Transverse colon (tissue), 4 donors: ENCODE data around the gene KIF1A. TPM values are rescaled to one million over a fixed set of nuclear protein-coding genes. Genes with fewer than 3 reads are reported as not detected.
"Not testable (repeated sequence)": the region's sequence is repeated elsewhere in the genome, so short reads cannot be mapped to it uniquely, and the experiment has no call there.

Experiments
- DNase-seq: peaks from one replicate; pipeline ENCODE4 v3.0.0-alpha.2; 2019
- H3K27ac ChIP-seq, 4 donors: fragments of 200-600 bp; sonication (generic); 2 replicates each; pipeline ENCODE4 v1.5.1; 2016 to 2018; ENCODE audit warnings: inconsistent platforms in 4 of 4
- H3K27me3 ChIP-seq: fragments of 200-600 bp; sonication (generic); 2 replicates; pipeline ENCODE4 v1.5.1; 2017; ENCODE audit warnings: inconsistent platforms
- H3K36me3 ChIP-seq, 4 donors: fragments of 200-600 bp; sonication (generic); 2 replicates each; pipeline ENCODE4 v1.5.1; 2017 to 2019; ENCODE audit warnings: inconsistent platforms in 4 of 4
- H3K4me1 ChIP-seq, 4 donors: fragments of 200-600 bp; sonication (generic); 2 replicates each; pipeline ENCODE4 v1.5.1; 2017 to 2020; ENCODE audit warnings: inconsistent platforms in 4 of 4
- H3K4me3 ChIP-seq, 4 donors: fragments of 200-600 bp; sonication (generic); 1 replicate in 1 of 4; 2 replicates in 3 of 4; pipeline versions ENCODE4 v1.5.1 to v1.6.1; 2017 to 2019; ENCODE audit warnings: inconsistent platforms in 4 of 4
- H3K9me3 ChIP-seq, 2 donors: fragments of 200-600 bp; sonication (generic); 2 replicates each; pipeline ENCODE4 v1.5.1; 2017 to 2019; ENCODE audit warnings: inconsistent platforms in 2 of 2
- CTCF ChIP-seq, 5 experiments: fragments of 200-600 bp in 3 of 5; fragments of 450-650 bp in 2 of 5; sonication (generic) in 3 of 5; IDR thresholded peaks; 1 replicate in 2 of 5; 2 replicates in 3 of 5; pipeline ENCODE4 v1.5.1; 2016 to 2017; ENCODE audit warnings: antibody characterized with exemption in 5 of 5, inconsistent platforms in 3 of 5, mild to moderate bottlenecking in 2 of 5, moderate library complexity in 1 of 5
- EP300 ChIP-seq: sonication (generic); formaldehyde crosslinking; IDR thresholded peaks from one replicate; pipeline ENCODE4 v1.6.1; 2017; ENCODE audit warnings: antibody characterized with exemption, low read depth
- POLR2A ChIP-seq: fragments of 450-650 bp; IDR thresholded peaks from one replicate; pipeline ENCODE4 v1.6.1; 2016; ENCODE audit warnings: antibody characterized with exemption, mild to moderate bottlenecking, moderate library complexity
- POLR2AphosphoS5 ChIP-seq, 3 donors: sonication (generic); formaldehyde crosslinking; IDR thresholded peaks; one replicate each; pipeline ENCODE4 v1.6.1; 2016; ENCODE audit warnings: antibody characterized with exemption in 3 of 3
- WGBS, 2 donors: methylation state at CpG; one replicate each; pipeline ENCODE4 v1.1.5; 2018; ENCODE audit warnings: low coverage in 1 of 2; 5-methylcytosine and 5-hydroxymethylcytosine counted together
- in situ Hi-C, 4 donors: fragments of 200-750 bp; cut with MboI; loops; one replicate each; pipeline versions ENCODE4 v1.15.0 to v1.15.1; 2017; ENCODE audit warnings: low sequenced_read_pairs in 3 of 4, low pct_ligation_motif_present in 1 of 4, low pct_unique_long_range_greater_than_20kb in 1 of 4
- intact Hi-C: fragments of 100-400 bp; cut with DNase I; formaldehyde crosslinking; loops from one replicate; pipeline ENCODE4 v1.15.1; 2023; ENCODE audit warnings: low total_unique reads
- total RNA-seq, 4 donors: library from RNA; depleted of rRNA; stranded (reverse); fragments of >200 nt; gene quantifications; one replicate each; pipeline ENCODE4 v1.1.0, GENCODE V29; 2016

The KIF1A gene
- total RNA-seq, 4 donors from 2014 or later: 0.40 to 3.4 (median 2.9) TPM

DNA sequence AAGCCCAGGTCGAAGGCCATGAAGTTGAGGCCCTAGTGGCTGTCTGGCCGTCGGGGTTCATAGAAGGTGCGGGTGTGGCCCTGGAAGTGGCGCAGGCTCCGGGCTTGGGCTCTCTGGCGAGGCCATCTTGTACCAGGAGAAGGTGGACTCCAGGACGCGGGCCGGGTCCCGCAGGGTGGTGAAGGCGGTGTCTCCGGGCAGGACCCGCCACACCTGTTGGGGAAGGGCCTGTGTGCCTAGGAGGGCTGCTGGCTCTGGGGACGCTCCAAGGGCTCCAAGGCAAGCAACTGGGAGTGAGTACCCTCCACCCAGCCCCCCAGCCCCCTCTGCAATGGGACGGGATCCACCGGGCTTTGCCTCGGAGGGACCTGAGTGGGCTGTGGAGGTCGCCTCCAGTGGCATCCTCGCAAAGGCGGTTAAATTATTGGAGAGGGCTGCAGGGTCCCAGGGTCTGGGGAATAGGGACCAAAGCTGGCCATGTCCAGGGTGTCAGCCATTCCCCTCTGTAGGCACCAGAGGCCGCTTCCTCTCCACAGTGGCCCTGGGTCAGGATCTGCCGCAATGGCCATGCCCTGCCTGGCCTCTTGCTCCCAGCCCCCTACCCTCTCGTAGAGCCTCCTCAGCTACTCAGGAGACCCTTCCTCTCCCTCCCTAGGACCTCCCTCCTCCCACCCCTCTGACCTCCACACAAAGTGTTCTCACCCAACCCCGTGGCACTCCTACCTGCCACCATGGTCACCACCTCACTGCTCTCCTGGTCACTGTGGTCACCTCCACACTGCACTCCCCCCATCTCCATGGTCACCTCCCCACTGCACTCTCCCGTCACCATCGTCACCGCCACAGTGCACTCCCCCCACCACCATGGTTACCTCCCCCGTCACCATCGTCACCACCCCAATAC lies 118.0 kb downstream of the KIF1A start:
- TF ChIP-seq POLR2A (no peak), CTCF (IDR thresholded peaks at IDR 0.05) (no peak), POLR2AphosphoS5 (IDR thresholded peaks at IDR 0.05) (no peak), EP300 (no peak)
- Histone ChIP-seq H3K27ac (no peak overlapping the region), H3K9me3 (no peaks in the 10 kb centered on the region), H3K4me3 (no peak overlapping the region), H3K36me3 (no peaks in the 10 kb centered on the region), H3K4me1 (no peaks in the 10 kb centered on the region), H3K27me3 (peaks cover 16% of the 10 kb centered on the region)
- intact Hi-C loops: no loop called here
- WGBS, 2 donors: 88% methylated on average over 30 of the region's 30 CpGs; no CpG with 5 or more reads in 1 of the 2 donors
- in situ Hi-C loops: loop anchor here in 2 of 4 donors (25.0 kb wide), 1 partner anchor 190 kb away; no protein-coding TSS in a partner anchor
- DNase-seq: no peak

- H3K4me3 ChIP-seq: no peak overlapping the region
- H3K27ac ChIP-seq: no peak overlapping the region
- TF ChIP-seq CTCF (IDR thresholded peaks at IDR 0.05) (no peak), POLR2AphosphoS5 (IDR thresholded peaks at IDR 0.05) (no peak)
- H3K27me3 ChIP-seq: peaks cover 16% of the 10 kb centered on the region
- DNase-seq: no peak
- intact Hi-C loops: no loop called here
- WGBS, 2 donors: 94% methylated on average over 67 of the region's 67 CpGs; no CpG with 5 or more reads in 1 of the 2 donors
- no peaks in the 10 kb centered on the region for H3K4me1 ChIP-seq
- H3K9me3 ChIP-seq: no peaks in the 10 kb centered on the region
- H3K36me3 ChIP-seq: no peaks in the 10 kb centered on the region
- in situ Hi-C loops: loop anchor here in 2 of 4 donors (25.0 kb wide), 1 partner anchor 189 kb away; no protein-coding TSS in a partner anchor
Observed at GRCh38 chr2:240701091-240701735, 118.8 kb downstream of the KIF1A start.

DNA sequence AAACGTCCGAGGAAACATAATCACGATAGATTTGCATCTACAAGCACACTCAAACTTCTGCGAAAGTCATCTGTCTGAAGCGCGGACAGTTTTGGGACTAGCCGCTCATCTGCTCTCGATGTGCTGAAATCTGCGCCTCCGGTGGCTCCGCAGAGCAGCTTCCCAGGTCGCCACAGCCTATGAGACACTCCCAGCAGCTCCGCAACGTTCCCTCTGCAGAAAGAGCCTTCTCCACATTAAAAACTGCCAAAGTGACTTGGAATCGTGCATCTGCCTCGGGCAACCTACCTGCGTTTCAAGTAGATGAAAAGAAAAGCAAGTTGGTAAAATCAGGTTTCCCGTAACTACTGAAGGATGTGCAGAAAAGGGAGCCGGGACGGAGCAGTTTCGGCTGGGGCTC lies 119.4 kb downstream of the KIF1A start:
- H3K27me3 ChIP-seq: peaks cover 16% of the 10 kb centered on the region
- WGBS, 2 donors: 82 to 83% methylated on average over 1 to 19 of the region's 21 CpGs
- H3K4me1 ChIP-seq, H3K9me3 ChIP-seq, H3K27ac ChIP-seq, DNase-seq, H3K4me3 ChIP-seq, intact Hi-C loops, H3K36me3 ChIP-seq: not testable (repeated sequence)
- in situ Hi-C loops: loop anchor here in 2 of 4 donors (25.0 kb wide), 1 partner anchor 188 kb away; no protein-coding TSS in a partner anchor

DNA sequence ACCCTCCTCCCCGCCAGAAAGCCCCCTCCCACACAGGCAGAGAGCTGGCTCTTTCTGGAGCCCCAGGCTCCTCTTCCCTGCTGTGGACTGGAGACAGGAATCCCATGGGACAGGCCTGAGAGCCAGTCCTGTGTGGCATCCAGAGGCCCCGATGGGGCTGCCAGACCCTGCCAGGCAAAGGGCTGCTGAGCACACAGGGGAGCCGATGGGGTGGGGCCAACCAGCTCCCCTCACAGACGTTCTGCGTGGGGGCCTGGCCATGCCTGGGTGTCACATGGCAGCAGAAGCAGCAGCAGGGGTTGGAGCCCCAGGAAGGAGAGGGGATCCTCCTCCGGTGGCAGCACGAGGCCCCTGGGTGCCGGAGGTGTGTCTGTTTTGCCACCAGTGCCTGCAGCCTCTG lies 120.2 kb downstream of the KIF1A start:
- peaks cover 16% of the 10 kb centered on the region for H3K27me3 ChIP-seq
- H3K36me3 ChIP-seq, DNase-seq, H3K9me3 ChIP-seq, H3K4me1 ChIP-seq, H3K27ac ChIP-seq, H3K4me3 ChIP-seq, intact Hi-C loops: not testable (repeated sequence)
- in situ Hi-C loops: loop anchor here in 2 of 4 donors (25.0 kb wide), 1 partner anchor 188 kb away; no protein-coding TSS in a partner anchor
- WGBS, 2 donors: 39% methylated on average over 3 of the region's 8 CpGs; no CpG with 5 or more reads in 1 of the 2 donors

DNA sequence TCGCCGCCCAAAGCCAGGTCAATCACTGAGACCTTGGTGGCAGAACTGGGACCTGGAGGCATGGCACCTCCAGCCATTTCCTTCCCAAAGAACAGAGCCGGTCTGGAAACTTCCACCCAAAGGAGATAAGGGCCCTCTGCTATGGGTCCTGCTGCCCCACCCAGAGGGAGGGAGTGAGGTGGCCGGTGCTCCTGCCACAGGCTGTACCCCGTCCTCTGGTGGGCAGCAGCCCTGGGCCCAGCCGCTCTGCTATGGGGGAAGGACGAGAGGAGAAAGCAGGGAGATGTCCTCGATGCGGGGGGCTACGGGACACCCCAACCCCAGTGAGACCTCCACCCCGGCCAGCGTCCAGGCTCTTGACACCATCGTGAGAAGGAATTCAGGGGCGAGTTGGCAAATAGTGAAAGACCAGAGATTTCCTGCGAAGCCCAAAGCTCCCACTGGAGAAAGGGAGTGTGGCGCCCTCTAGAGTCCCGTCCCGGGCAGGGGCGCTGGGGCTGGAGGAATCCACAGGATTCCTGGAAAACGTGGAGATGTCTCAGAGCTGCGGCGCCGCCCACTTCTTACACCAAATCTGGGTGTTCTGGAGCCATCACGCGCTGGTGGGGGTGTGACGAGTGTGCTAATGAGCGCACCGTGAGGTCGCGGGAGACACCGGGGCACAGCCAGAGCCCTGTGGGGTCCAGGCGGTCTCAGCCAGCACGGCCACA lies 121.0 kb downstream of the KIF1A start:
- H3K9me3 ChIP-seq, H3K4me3 ChIP-seq, H3K4me1 ChIP-seq, H3K36me3 ChIP-seq, intact Hi-C loops, in situ Hi-C loops, H3K27ac ChIP-seq, DNase-seq: not testable (repeated sequence)
- peaks cover 12% of the 10 kb centered on the region for H3K27me3 ChIP-seq
- WGBS, 2 donors: 66% methylated on average over 4 of the region's 33 CpGs; no CpG with 5 or more reads in 1 of the 2 donors

DNA sequence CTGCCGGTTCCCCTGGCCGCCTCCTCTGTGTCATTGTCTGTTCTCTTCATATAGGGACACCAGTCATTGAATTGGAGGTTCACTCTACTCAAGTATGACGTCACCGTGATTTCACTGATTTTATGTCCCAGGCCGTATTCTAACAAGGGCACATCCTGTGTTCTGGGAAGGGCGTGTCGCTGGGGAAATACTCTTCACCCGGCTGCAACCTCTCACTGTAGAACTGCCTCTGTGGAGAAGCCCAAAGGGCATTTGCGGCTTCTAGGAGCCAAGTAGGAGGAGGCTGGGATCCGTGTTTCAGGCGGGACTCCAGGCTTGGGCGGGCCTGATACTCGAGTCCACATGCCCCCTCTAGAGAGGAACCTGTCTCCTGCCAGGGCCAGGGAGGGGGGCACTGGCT lies 123.5 kb downstream of the KIF1A start:
- DNase-seq, H3K4me1 ChIP-seq, H3K9me3 ChIP-seq, intact Hi-C loops, in situ Hi-C loops, H3K4me3 ChIP-seq, H3K27ac ChIP-seq, H3K36me3 ChIP-seq, H3K27me3 ChIP-seq: not testable (repeated sequence)
- WGBS, 2 donors: 43% methylated on average over 4 of the region's 13 CpGs; no CpG with 5 or more reads in 1 of the 2 donors

DNA sequence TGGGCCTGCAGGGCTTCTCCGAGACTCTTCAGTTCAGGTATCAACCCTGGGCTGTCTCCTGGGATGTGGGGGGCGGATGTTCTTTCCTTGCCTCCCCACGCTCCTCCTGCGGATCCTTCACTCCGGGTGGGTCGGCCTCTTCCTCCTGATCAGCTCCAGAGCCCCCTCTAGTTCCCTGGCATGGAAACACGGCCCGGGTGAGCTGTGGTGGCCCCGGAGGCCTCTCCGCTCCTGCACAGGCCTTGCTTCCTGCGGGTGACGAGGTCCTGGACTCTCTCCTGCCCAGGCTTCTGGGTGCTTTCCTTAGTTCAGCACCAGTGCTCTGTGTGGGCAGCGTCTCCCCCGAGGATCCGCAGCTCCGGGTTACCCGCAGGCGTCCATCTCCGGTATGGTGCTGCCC lies 124.4 kb downstream of the KIF1A start:
- no CpG with 5 or more reads among the region's 19 CpGs for WGBS, 2 donors
- intact Hi-C loops, H3K36me3 ChIP-seq, DNase-seq, H3K9me3 ChIP-seq, H3K4me1 ChIP-seq, H3K27me3 ChIP-seq, in situ Hi-C loops, H3K27ac ChIP-seq, H3K4me3 ChIP-seq: not testable (repeated sequence)

DNA sequence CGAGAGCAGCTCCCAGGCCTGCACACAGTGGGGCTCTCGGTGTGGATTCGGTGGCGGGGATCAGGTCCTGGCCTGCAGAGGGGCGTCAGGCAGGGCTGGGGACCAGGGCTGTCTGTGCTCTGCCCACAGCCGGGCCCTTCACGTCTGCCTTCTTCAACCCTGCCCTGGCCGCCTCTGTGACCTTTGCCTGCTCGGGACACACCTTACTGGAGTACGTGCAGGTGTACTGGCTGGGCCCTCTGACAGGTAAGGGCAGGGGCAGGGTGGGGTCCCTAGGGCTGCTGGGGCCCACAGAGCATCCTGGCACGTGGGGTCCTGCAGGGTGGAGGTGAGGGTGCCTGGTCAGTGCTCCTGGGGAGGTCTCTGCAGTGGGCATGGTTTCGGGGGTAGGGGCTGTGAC lies 125.7 kb downstream of the KIF1A start:
- H3K4me1 ChIP-seq, in situ Hi-C loops, H3K4me3 ChIP-seq, H3K36me3 ChIP-seq, DNase-seq, intact Hi-C loops, H3K27ac ChIP-seq, H3K9me3 ChIP-seq, H3K27me3 ChIP-seq: not testable (repeated sequence)
- no CpG with 5 or more reads among the region's 12 CpGs for WGBS, 2 donors
